ENCODE measurements around the gene TGFBR2.
"Not testable (repeated sequence)": the region's sequence is repeated elsewhere in the genome, so short reads cannot be mapped to it uniquely, and the experiment has no call there.

The TGFBR2 gene

GRCh38 chr3:30620402-30621360 lies 14.3 kb downstream of the TGFBR2 start:
- DNase-seq = peak; percentile 36

GRCh38 chr3:30621576-30621975 lies 15.2 kb downstream of the TGFBR2 start:
- no peak for DNase-seq

- DNase-seq = no peak
Observed at GRCh38 chr3:30622047-30622545, 15.7 kb downstream of the TGFBR2 start.

GRCh38 chr3:30622790-30623189 lies 16.4 kb downstream of the TGFBR2 start:
- no peak for DNase-seq

GRCh38 chr3:30623351-30623750 lies 16.9 kb downstream of the TGFBR2 start:
- no peak for DNase-seq

- DNase-seq = not testable (repeated sequence)
Observed at GRCh38 chr3:30624480-30624879, 18.1 kb downstream of the TGFBR2 start.

- DNase-seq = no peak
Observed at GRCh38 chr3:30625541-30626438, 19.4 kb downstream of the TGFBR2 start.

GRCh38 chr3:30626443-30627180 lies 20.2 kb downstream of the TGFBR2 start:
- DNase-seq = no peak

- DNase-seq = no peak
Observed at GRCh38 chr3:30628205-30628900, 22.0 kb downstream of the TGFBR2 start.

GRCh38 chr3:30628901-30629590 lies 22.6 kb downstream of the TGFBR2 start:
- DNase-seq = no peak

GRCh38 chr3:30629746-30630145 lies 23.3 kb downstream of the TGFBR2 start:
- no peak for DNase-seq

GRCh38 chr3:30630238-30631030 lies 24.0 kb downstream of the TGFBR2 start:
- no peak for DNase-seq

- peak; percentile 48 for DNase-seq
Observed at GRCh38 chr3:30631243-30631904, 25.0 kb downstream of the TGFBR2 start.

- DNase-seq = no peak
Observed at GRCh38 chr3:30632065-30632464, 25.7 kb downstream of the TGFBR2 start.

- DNase-seq = no peak
Observed at GRCh38 chr3:30632521-30632920, 26.1 kb downstream of the TGFBR2 start.

GRCh38 chr3:30633718-30634117 lies 27.3 kb downstream of the TGFBR2 start:
- no peak for DNase-seq

GRCh38 chr3:30634761-30635735 lies 28.6 kb downstream of the TGFBR2 start:
- no peak for DNase-seq
